ENCODE measurements around the gene IL6. TPM values are rescaled to one million over a fixed set of nuclear protein-coding genes. Genes with fewer than 3 reads are reported as not detected.
"Not testable (repeated sequence)": the region's sequence is repeated elsewhere in the genome, so short reads cannot be mapped to it uniquely, and the experiment has no call there.

IL6 gene
- total RNA-seq, 2 experiments from 2014 or later = 1.6 to 4.5 TPM

GRCh38 chr7:22694597-22695207 lies 32.3 kb upstream of the IL6 start:
- POLR2A ChIA-PET = no interaction called here
- Mint-ChIP-seq H3K4me3 (no peak overlapping the region), H3K9me3 (ENCODE audit: low read depth) (peaks cover 1% of the 10 kb centered on the region), H3K36me3 (ENCODE audit: low read depth) (no peaks in the 10 kb centered on the region), H3K4me1 (peaks cover 54% of the 10 kb centered on the region), H3K27ac (no peak overlapping the region), H3K27me3 (peaks cover 7% of the 10 kb centered on the region)
- CTCF ChIA-PET = interaction anchor here (1.0 to 1.2 kb wide), 2 partner anchors 17 to 361 kb away, joined by 3 read pairs; no protein-coding TSS in a partner anchor
- ATAC-seq (peak; percentile 28), DNase-seq (no peak)
- intact Hi-C loops (cut with DNase I, micrococcal nuclease) = no loop called here

GRCh38 chr7:22695476-22696132 lies 31.4 kb upstream of the IL6 start:
- CTCF ChIA-PET = interaction anchor here (0.6 to 1.7 kb wide), 6 partner anchors 18 to 360 kb away, joined by 3 to 6 read pairs (median 4); partner anchors contain the start of gene IL6
- POLR2A ChIA-PET = interaction anchor here (0.7 to 1.0 kb wide), 2 partner anchors 15 to 752 kb away, joined by 3 to 5 read pairs; no protein-coding TSS in a partner anchor

GRCh38 chr7:22696541-22697228 lies 30.3 kb upstream of the IL6 start:
- H3K36me3 Mint-ChIP-seq (ENCODE audit: low read depth) = no peaks in the 10 kb centered on the region
- peak overlapping the region; percentile 44 for H3K27ac Mint-ChIP-seq
- CTCF ChIA-PET = interaction anchor here (0.8 to 1.9 kb wide), 6 partner anchors 17 to 136 kb away, joined by 3 to 7 read pairs (median 6); partner anchors contain the start of gene IL6
- H3K27me3 Mint-ChIP-seq = peaks cover 3% of the 10 kb centered on the region
- DNase-seq (peak; percentile 38), ATAC-seq (peak; percentile 53)
- no peak overlapping the region for H3K4me3 Mint-ChIP-seq
- POLR2A ChIA-PET = interaction anchor here (0.6 to 1.0 kb wide), 4 partner anchors 17 to 753 kb away, joined by 3 to 5 read pairs (median 4); no protein-coding TSS in a partner anchor
- H3K9me3 Mint-ChIP-seq (ENCODE audit: low read depth) = peaks cover 1% of the 10 kb centered on the region
- H3K4me1 Mint-ChIP-seq = peaks cover 63% of the 10 kb centered on the region
- intact Hi-C loops (cut with DNase I, micrococcal nuclease) = no loop called here

More at GRCh38 chr7:22695476-22696132, 31.4 kb upstream of the IL6 start:
- Mint-ChIP-seq H3K9me3 (ENCODE audit: low read depth) (peaks cover 1% of the 10 kb centered on the region), H3K4me1 (peaks cover 61% of the 10 kb centered on the region), H3K4me3 (no peak overlapping the region), H3K36me3 (ENCODE audit: low read depth) (no peaks in the 10 kb centered on the region), H3K27ac (no peak overlapping the region), H3K27me3 (peaks cover 6% of the 10 kb centered on the region)
- no peak for ATAC-seq
- no peak for DNase-seq
- intact Hi-C loops (cut with DNase I, micrococcal nuclease) = no loop called here

GRCh38 chr7:22697322-22697859 lies 29.6 kb upstream of the IL6 start:
- DNase-seq (no peak), ATAC-seq (no peak)
- H3K4me1 Mint-ChIP-seq = peaks cover 63% of the 10 kb centered on the region
- ChIA-PET CTCF (interaction anchor here (0.8 to 1.9 kb wide), 5 partner anchors 17 to 134 kb away, joined by 3 to 7 read pairs (median 4); partner anchors contain the start of gene IL6), POLR2A (interaction anchor here (0.6 to 0.9 kb wide), 2 partner anchors 34 to 50 kb away, joined by 3 to 5 read pairs; no protein-coding TSS in a partner anchor)
- intact Hi-C loops (cut with DNase I, micrococcal nuclease) = no loop called here
- peaks cover 3% of the 10 kb centered on the region for H3K27me3 Mint-ChIP-seq
- H3K36me3 Mint-ChIP-seq (ENCODE audit: low read depth) = no peaks in the 10 kb centered on the region
- peak overlapping the region; percentile 44 for H3K27ac Mint-ChIP-seq
- H3K9me3 Mint-ChIP-seq (ENCODE audit: low read depth) = peaks cover 1% of the 10 kb centered on the region
- no peak overlapping the region for H3K4me3 Mint-ChIP-seq

GRCh38 chr7:22697876-22698606 lies 29.0 kb upstream of the IL6 start:
- H3K4me3 Mint-ChIP-seq = no peak overlapping the region
- peak; percentile 42 for DNase-seq

GRCh38 chr7:22698767-22699166 lies 28.2 kb upstream of the IL6 start:
- Mint-ChIP-seq H3K4me1 (peaks cover 60% of the 10 kb centered on the region), H3K36me3 (ENCODE audit: low read depth) (no peaks in the 10 kb centered on the region), H3K4me3 (no peak overlapping the region), H3K27me3 (peaks cover 2% of the 10 kb centered on the region), H3K27ac (peak overlapping the region; percentile 86), H3K9me3 (ENCODE audit: low read depth) (peaks cover under 1% of the 10 kb centered on the region)
- intact Hi-C loops (cut with DNase I, micrococcal nuclease) = loop anchor here (1.0 to 2.0 kb wide), 6 partner anchors 21 to 111 kb away; no protein-coding TSS in a partner anchor
- ChIA-PET POLR2A (interaction anchor here (0.6 to 1.2 kb wide), 3 partner anchors 22 to 26 kb away, joined by 3 to 5 read pairs (median 3); no protein-coding TSS in a partner anchor), CTCF (interaction anchor here (0.6 to 1.9 kb wide), 6 partner anchors 11 to 138 kb away, joined by 3 to 6 read pairs (median 4); partner anchors contain the start of gene IL6)
- ATAC-seq = peak; percentile 55
- peak; percentile 37 for DNase-seq

More at GRCh38 chr7:22697876-22698606, 29.0 kb upstream of the IL6 start:
- intact Hi-C loops (cut with DNase I, micrococcal nuclease) = loop anchor here (1.0 to 2.0 kb wide), 6 partner anchors 21 to 111 kb away; no protein-coding TSS in a partner anchor
- H3K36me3 Mint-ChIP-seq (ENCODE audit: low read depth) = no peaks in the 10 kb centered on the region
- peaks cover 63% of the 10 kb centered on the region for H3K4me1 Mint-ChIP-seq
- peaks cover 3% of the 10 kb centered on the region for H3K27me3 Mint-ChIP-seq
- ATAC-seq = peak; percentile 72
- peaks cover 1% of the 10 kb centered on the region for H3K9me3 Mint-ChIP-seq (ENCODE audit: low read depth)
- H3K27ac Mint-ChIP-seq = peak overlapping the region; percentile 86
- CTCF ChIA-PET = interaction anchor here (1.4 to 1.9 kb wide), 4 partner anchors 10 to 138 kb away, joined by 4 to 7 read pairs (median 5); partner anchors contain the start of gene IL6
- POLR2A ChIA-PET = interaction anchor here (1.2 kb wide), 1 partner anchor 21 kb away, joined by 5 read pairs; no protein-coding TSS in a partner anchor

- CTCF ChIA-PET = interaction anchor here (1.0 to 1.9 kb wide), 4 partner anchors 23 to 140 kb away, joined by 3 to 8 read pairs (median 4); partner anchors contain the start of gene IL6
- ATAC-seq (peak; percentile 28), DNase-seq (peak; percentile 16)
- intact Hi-C loops (cut with DNase I, micrococcal nuclease) = no loop called here
- Mint-ChIP-seq H3K27ac (no peak overlapping the region), H3K4me3 (no peak overlapping the region), H3K9me3 (ENCODE audit: low read depth) (no peaks in the 10 kb centered on the region), H3K36me3 (ENCODE audit: low read depth) (no peaks in the 10 kb centered on the region), H3K27me3 (peaks cover 3% of the 10 kb centered on the region), H3K4me1 (peaks cover 43% of the 10 kb centered on the region)
- POLR2A ChIA-PET = no interaction called here
These were observed 26.4 kb upstream of the IL6 start for GRCh38 chr7:22700559-22701002.

- peaks cover 3% of the 10 kb centered on the region for H3K27me3 Mint-ChIP-seq
- intact Hi-C loops (cut with DNase I, micrococcal nuclease) = no loop called here
- H3K4me3 Mint-ChIP-seq = no peak overlapping the region
- DNase-seq (no peak), ATAC-seq (no peak)
- ChIA-PET POLR2A (no interaction called here), CTCF (interaction anchor here (1.6 kb wide), 1 partner anchor 42 kb away, joined by 5 read pairs; no protein-coding TSS in a partner anchor)
- no peaks in the 10 kb centered on the region for H3K36me3 Mint-ChIP-seq (ENCODE audit: low read depth)
- no peaks in the 10 kb centered on the region for H3K9me3 Mint-ChIP-seq (ENCODE audit: low read depth)
- peaks cover 26% of the 10 kb centered on the region for H3K4me1 Mint-ChIP-seq
- no peak overlapping the region for H3K27ac Mint-ChIP-seq
These were observed 24.5 kb upstream of the IL6 start for GRCh38 chr7:22702516-22702915.

GRCh38 chr7:22703107-22703855 lies 23.7 kb upstream of the IL6 start:
- H3K9me3 Mint-ChIP-seq (ENCODE audit: low read depth); H3K4me3 Mint-ChIP-seq; H3K27ac Mint-ChIP-seq; ATAC-seq; H3K27me3 Mint-ChIP-seq; H3K36me3 Mint-ChIP-seq (ENCODE audit: low read depth); DNase-seq; CTCF ChIA-PET; intact Hi-C loops (cut with DNase I, micrococcal nuclease); POLR2A ChIA-PET: not testable (repeated sequence)
- H3K4me1 Mint-ChIP-seq = peaks cover 19% of the 10 kb centered on the region

All from activated CD4-positive, alpha-beta T cell treated with anti-CD3 and anti-CD28 coated beads for 36 hours (primary cell).